Measurements from ENCODE around the gene CALR3. TPM values are rescaled to one million over a fixed set of nuclear protein-coding genes. Genes with fewer than 3 reads are reported as not detected.
"Not testable (repeated sequence)": the region's sequence is repeated elsewhere in the genome, so short reads cannot be mapped to it uniquely, and the experiment has no call there.

Gene CALR3, protein sequence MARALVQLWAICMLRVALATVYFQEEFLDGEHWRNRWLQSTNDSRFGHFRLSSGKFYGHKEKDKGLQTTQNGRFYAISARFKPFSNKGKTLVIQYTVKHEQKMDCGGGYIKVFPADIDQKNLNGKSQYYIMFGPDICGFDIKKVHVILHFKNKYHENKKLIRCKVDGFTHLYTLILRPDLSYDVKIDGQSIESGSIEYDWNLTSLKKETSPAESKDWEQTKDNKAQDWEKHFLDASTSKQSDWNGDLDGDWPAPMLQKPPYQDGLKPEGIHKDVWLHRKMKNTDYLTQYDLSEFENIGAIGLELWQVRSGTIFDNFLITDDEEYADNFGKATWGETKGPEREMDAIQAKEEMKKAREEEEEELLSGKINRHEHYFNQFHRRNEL
- not detected in 2 replicates for total RNA-seq (2014; rRNA removed; shearing (Covaris generic))

DNA sequence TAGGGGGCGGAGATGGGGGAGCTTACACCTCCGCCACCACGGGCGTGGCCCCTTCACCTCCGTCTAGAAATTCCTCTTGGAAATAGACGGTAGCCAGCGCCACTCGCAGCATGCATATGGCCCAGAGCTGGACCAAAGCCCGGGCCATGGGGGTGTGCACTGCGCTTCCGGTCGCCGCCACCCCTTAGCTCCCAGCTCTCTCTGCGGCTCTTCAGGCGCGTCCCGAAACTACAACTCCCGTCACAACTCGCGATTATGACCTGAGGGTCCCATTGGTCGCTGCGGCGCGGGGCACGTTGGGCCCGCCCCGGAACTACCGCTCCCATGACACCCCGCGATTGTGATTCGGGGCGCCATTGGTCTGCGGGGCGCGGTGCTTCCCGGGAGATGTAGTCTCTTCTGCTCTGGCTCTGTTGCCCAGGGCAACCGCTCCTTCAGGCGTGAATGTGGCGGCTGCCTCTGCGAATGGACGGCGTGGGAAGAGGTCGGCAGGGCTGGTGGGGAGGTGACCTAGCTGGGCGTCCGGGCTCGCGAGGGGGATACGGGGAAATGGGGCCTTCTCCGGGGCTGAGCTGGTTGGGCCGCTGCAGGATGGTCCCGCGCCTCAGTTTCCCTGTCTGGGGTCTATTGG lies at the start of gene CALR3, which contains the start of gene C19orf44:
Gene CALR3 (minus strand): TSS at position 186 of the 631 bp plus-strand sequence. CDS start 38 bp downstream, at position 148.
Gene C19orf44 (plus strand): TSS at position 413 of the 631 bp plus-strand sequence. CDS start 4,399 bp downstream, outside the sequence.
- DNase-seq (ENCODE audit: low spot score): peak; percentile 99
- in situ Hi-C loops (cut with HindIII; ENCODE audit: low sequenced_read_pairs): no loop called here

- in situ Hi-C loops (cut with HindIII; ENCODE audit: low sequenced_read_pairs): no loop called here
- no peak for DNase-seq (ENCODE audit: low spot score)
These were observed 48.7 kb upstream of the CALR3 start for GRCh38 chr19:16544473-16545231.

DNA sequence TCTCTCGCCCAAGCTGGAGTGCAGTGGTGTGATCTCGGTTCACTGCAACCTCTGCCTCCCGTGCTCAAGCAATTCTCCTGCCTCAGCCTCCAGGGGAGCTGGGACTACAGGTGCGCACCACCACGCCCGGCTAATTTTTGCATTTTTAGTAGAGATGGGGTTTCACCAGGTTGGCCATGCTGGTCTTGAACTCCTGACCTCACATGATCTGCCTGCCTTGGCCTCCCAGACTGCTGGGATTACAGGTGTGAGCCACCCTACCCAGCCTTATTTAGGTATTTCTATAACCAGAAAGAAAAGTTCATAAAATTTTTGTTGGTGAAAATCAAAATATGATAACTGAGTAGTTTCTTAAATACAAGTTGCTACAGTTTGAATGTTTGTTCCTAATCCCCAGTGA lies 47.8 kb upstream of the CALR3 start:
- DNase-seq (ENCODE audit: low spot score); in situ Hi-C loops (cut with HindIII; ENCODE audit: low sequenced_read_pairs): not testable (repeated sequence)

GRCh38 chr19:16542910-16543472 lies 47.0 kb upstream of the CALR3 start:
- in situ Hi-C loops (cut with HindIII; ENCODE audit: low sequenced_read_pairs): no loop called here
- no peak for DNase-seq (ENCODE audit: low spot score)

GRCh38 chr19:16542045-16542909 lies 46.3 kb upstream of the CALR3 start, which contains the start of gene CHERP:
CHERP (minus strand) TSS chr19:16542437; CDS start chr19:16542378, 59 bp downstream.
- in situ Hi-C loops (cut with HindIII; ENCODE audit: low sequenced_read_pairs): no loop called here
- DNase-seq (ENCODE audit: low spot score): peak; percentile 92

- no peak for DNase-seq (ENCODE audit: low spot score)
- in situ Hi-C loops (cut with HindIII; ENCODE audit: low sequenced_read_pairs): no loop called here
These were observed 45.6 kb upstream of the CALR3 start for GRCh38 chr19:16541526-16542044.

DNA sequence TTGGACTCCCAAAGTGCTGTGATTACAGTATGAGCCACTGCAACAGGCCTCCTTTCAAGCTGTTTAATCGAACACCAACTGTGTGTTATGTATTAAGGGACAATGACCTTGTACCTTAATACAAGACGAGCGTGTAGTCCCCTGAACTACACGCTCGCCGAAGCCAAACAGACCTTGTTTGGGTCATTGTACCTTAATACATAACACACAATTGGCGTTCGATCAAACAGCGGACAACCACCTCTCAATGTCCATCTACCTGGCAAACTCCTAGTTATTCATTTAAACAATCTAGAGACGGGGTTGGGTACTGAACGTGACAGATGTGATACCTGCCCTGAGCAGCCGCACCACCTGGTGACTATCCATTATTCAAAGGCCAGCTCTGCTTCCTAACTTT lies 45.0 kb upstream of the CALR3 start:
- in situ Hi-C loops (cut with HindIII; ENCODE audit: low sequenced_read_pairs): no loop called here

GRCh38 chr19:16537111-16537510 lies 41.1 kb upstream of the CALR3 start:
- no peak for DNase-seq (ENCODE audit: low spot score)
- in situ Hi-C loops (cut with HindIII; ENCODE audit: low sequenced_read_pairs): no loop called here

More for the DNA sequence above, 45.0 kb upstream of the CALR3 start:
- DNase-seq (ENCODE audit: low spot score): no peak

DNA sequence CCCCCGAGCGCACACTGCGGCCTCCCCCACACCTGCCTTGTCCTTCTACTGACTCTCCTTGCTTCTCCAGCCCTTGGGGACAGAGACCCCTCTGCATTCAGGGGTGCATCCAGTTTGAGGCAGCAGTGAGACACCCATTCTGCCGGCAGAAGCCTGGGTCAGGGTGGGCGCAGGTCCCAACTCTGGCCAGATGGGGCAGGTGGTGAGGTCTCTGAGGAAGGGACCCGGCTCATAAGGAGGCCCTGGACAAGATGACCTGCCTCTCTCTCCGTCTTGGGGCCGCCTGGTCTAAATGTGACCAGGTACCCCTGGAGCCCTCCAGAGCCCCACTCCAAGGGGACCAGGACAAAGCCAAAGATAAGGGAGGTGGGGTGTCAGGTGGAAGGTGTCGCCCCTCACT lies 40.2 kb upstream of the CALR3 start:
- in situ Hi-C loops (cut with HindIII; ENCODE audit: low sequenced_read_pairs): no loop called here
- no peak for DNase-seq (ENCODE audit: low spot score)

- DNase-seq (ENCODE audit: low spot score): no peak
- in situ Hi-C loops (cut with HindIII; ENCODE audit: low sequenced_read_pairs): no loop called here
These were observed 39.4 kb upstream of the CALR3 start for GRCh38 chr19:16535381-16535780.

DNA sequence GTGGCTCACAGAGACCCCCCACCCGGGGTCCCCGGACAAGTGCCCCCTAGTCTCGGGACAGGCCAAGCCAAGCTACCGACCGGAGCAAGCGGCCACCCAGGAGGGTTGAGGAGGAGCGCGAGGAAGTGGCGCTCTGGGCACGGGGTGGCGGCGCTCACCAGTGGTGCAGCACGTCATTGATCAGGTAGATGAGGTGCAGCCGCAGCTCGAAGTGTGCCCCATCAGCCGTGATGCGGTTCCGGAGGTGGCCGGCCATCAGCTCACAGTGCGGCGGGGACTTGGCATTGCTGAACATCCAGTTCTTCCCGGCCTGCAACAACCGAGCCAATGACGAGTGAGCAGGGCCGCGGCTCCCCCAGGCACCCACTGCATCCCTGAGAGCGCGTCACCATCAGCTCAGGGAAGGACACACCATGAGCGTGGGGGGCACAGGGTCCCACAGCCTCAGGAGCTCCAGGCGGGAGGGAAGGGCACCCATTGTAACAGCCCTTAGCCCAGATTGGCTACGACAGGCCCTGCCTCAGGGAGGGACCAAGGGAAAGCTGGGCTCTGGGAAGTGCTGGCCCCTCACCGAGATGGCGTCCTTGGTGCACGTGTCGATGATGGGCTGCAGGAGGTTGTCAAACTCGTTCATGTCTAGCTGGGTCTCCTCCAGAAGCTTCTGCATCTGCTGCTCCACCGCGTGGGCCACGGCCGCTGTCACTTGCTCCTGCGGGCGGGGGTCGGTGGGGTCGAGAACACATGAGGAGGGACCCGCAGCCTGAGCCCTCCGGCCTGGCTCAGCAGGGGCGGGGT lies 36.7 kb upstream of the CALR3 start:
- in situ Hi-C loops (cut with HindIII; ENCODE audit: low sequenced_read_pairs): no loop called here
- DNase-seq (ENCODE audit: low spot score): no peak

DNA sequence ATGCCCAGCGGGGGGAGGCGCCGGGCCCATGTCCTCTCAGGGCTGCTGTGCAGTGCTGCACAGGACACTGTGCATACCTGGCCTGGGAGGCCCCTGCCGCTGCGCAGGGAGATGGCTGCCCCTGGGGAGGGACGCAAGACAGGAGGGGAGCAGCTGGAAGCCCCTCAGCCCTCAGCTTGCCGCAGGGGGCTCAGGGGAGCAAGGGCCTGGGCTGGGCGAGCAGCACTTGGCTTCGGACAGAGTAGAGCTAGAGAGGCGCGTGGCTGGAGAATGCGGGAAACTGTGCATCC lies 35.4 kb upstream of the CALR3 start:
- no peak for DNase-seq (ENCODE audit: low spot score)
- in situ Hi-C loops (cut with HindIII; ENCODE audit: low sequenced_read_pairs): no loop called here

DNA sequence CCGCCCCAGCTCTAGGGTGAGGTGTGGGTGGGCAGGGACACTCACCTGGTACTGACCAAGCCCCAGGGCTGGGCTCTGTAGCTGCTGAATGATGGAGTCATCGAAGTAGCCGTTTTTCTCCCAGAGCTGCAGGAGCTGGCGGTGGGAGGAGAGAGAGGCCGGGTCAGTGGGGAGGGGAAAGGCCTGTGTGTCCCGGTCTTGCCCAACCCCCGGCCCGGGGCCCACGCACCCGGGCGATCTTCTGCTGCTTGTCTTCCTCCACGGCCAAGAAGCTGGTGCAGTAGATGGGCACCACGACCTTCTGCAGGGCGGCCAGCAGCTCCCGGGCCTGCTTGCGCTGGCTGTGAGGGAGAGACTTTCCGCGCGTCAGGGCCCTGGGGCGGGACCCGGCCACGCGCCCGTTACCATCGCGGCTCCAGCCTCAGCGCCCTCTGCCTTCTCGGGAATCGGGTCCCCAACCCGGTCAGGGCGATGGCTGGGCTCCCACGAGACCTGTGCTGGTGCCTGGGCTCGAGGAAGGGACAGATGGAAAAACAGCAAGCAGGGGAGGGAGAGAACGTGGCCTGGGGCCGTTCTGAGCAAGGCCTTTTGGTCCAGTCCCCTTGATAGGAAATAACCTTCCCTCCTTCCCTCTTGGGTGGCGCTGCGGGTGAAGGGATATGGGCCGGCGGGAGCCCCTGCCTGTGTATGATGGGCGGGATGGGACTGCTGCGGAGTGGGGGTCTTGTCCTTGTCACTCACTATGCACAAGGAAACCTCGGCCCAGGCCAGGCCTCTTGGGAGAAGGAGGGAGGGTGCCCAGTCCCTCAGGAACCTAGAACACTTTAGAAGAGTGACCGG lies 34.8 kb upstream of the CALR3 start:
- DNase-seq (ENCODE audit: low spot score): no peak
- in situ Hi-C loops (cut with HindIII; ENCODE audit: low sequenced_read_pairs): no loop called here

- DNase-seq (ENCODE audit: low spot score): no peak
- in situ Hi-C loops (cut with HindIII; ENCODE audit: low sequenced_read_pairs): no loop called here
These were observed 33.6 kb upstream of the CALR3 start for GRCh38 chr19:16529466-16530144.

- DNase-seq (ENCODE audit: low spot score): no peak
- in situ Hi-C loops (cut with HindIII; ENCODE audit: low sequenced_read_pairs): no loop called here
These were observed 32.1 kb upstream of the CALR3 start for GRCh38 chr19:16527971-16528521.

GRCh38 chr19:16527334-16527935 lies 31.5 kb upstream of the CALR3 start:
- DNase-seq (ENCODE audit: low spot score): no peak
- in situ Hi-C loops (cut with HindIII; ENCODE audit: low sequenced_read_pairs): no loop called here

Data from G401 (cell line).